ENCODE measurements around the gene CYP4F3.

DNA sequence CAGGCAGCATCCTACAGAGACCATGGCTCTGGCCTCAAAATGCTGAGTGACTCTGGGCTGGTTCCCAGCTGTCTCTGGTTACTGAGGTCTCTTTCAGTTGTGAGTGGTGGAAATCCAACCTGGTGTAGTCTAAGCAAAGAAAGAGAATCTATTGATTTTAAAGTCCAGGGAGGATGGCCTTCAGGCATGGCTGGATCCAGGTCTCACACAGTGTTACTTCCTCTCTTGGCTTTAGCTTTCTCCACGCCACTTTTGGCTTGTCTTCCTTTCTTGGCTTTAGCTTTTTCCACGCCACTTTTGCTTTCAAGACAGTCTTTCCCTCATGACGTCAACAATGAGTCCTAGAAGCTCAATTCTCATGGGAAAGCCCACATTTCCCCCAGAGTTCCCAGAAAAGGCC, 4.1 kb downstream of the CYP4F3 start:
- no peak for TF ChIP-seq GATA2 (IDR thresholded peaks at IDR 0.05; ENCODE audit: low read depth, low read length)
- TF ChIP-seq GATA3 (IDR thresholded peaks at IDR 0.05; ENCODE audit: low read depth, low read length): no peak

Data from SH-SY5Y (cell line).